Measurements from ENCODE around the gene ATP10A.

GRCh38 chr15:25793354-25794050 is 69.6 kb downstream of the ATP10A start:
- no peak for TF ChIP-seq CTCF (IDR thresholded peaks at IDR 0.05; ENCODE audit: poor library complexity)
- no peak for TF ChIP-seq EZH2 (IDR thresholded peaks at IDR 0.05; ENCODE audit: borderline replicate concordance)
